DOHH2 (cell line): ENCODE measurements around the gene SMG6.

ENCODE experiments used
- H3F3A ChIP-seq: fragments of 200-600 bp; sonication (generic), shearing (Covaris generic); 2 replicates; pipeline ENCODE4 v1.6.0; 2016; ENCODE audit warnings: antibody characterized with exemption, mild to moderate bottlenecking; ENCODE audit not compliant: control insufficient read depth, insufficient read depth
- H3K27ac ChIP-seq: fragments of 200-600 bp; sonication (generic); 2 replicates; pipeline ENCODE4 v1.5.1; 2014; ENCODE audit warnings: low read depth, mild to moderate bottlenecking, low read length, moderate library complexity
- H3K27me3 ChIP-seq: fragments of 200-600 bp; sonication (generic); 2 replicates; pipeline ENCODE4 v1.6.1; 2014; ENCODE audit warnings: mild to moderate bottlenecking, low read length, mixed read lengths; ENCODE audit not compliant: control insufficient read depth
- H3K36me3 ChIP-seq: fragments of 200-600 bp; sonication (generic); 2 replicates; pipeline ENCODE4 v1.6.1; 2014; ENCODE audit warnings: mild to moderate bottlenecking, low read length, moderate library complexity, mixed read lengths; ENCODE audit not compliant: control insufficient read depth
- H3K4me1 ChIP-seq: fragments of 200-600 bp; sonication (generic); 2 replicates; pipeline ENCODE4 v1.6.1; 2014; ENCODE audit warnings: mild to moderate bottlenecking, low read length, mixed read lengths; ENCODE audit not compliant: control insufficient read depth
- H3K4me2 ChIP-seq: fragments of 200-600 bp; sonication (generic); 2 replicates; pipeline ENCODE4 v1.6.0; 2014; ENCODE audit warnings: mild to moderate bottlenecking, low read length, moderate library complexity
- H3K4me3 ChIP-seq: fragments of 200-600 bp; sonication (generic); 2 replicates; pipeline ENCODE4 v1.5.1; 2014; ENCODE audit warnings: mild to moderate bottlenecking, low read length, mixed read lengths
- H3K79me2 ChIP-seq: fragments of 200-600 bp; sonication (generic); 2 replicates; pipeline ENCODE4 v1.6.1; 2014; ENCODE audit warnings: mild to moderate bottlenecking, low read length, mixed read lengths; ENCODE audit not compliant: control insufficient read depth
- H3K9me2 ChIP-seq: fragments of 200-600 bp; sonication (generic); replicated peaks from 2 replicates; pipeline ENCODE4 v1.6.1; 2014; ENCODE audit warnings: mild to moderate bottlenecking, low read length, mixed read lengths; ENCODE audit not compliant: control insufficient read depth
- H3K9me3 ChIP-seq: fragments of 200-600 bp; sonication (generic); 2 replicates; pipeline ENCODE4 v1.6.1; 2014; ENCODE audit warnings: antibody characterized with exemption, low read length, mixed read lengths; ENCODE audit not compliant: control insufficient read depth, insufficient read depth
- H4K20me1 ChIP-seq: fragments of 200-600 bp; sonication (generic); 2 replicates; pipeline ENCODE4 v1.6.0; 2014; ENCODE audit warnings: low read depth, mild to moderate bottlenecking, antibody characterized with exemption, low read length, moderate library complexity; ENCODE audit not compliant: control insufficient read depth, insufficient read depth
- CTCF ChIP-seq: fragments of 200-600 bp; sonication (generic); IDR thresholded peaks from one replicate; pipeline ENCODE4 v1.5.1; 2014; ENCODE audit warnings: antibody characterized with exemption, mild to moderate bottlenecking, low read depth, low read length; ENCODE audit not compliant: poor library complexity, severe bottlenecking
- EZH2phosphoT487 ChIP-seq: fragments of 200-600 bp; sonication (generic); IDR thresholded peaks from 2 replicates; pipeline ENCODE4 v1.6.1; 2017; ENCODE audit warnings: borderline replicate concordance, mild to moderate bottlenecking, antibody characterized with exemption, low read length, moderate library complexity, mixed read lengths

SMG6 gene

GRCh38 chr17:2218426-2218825 lies 85.2 kb downstream of the SMG6 start:
- Histone ChIP-seq H3K36me3 (peaks cover 2% of the 10 kb centered on the region; the same call in 1 of the 2 replicates), H3K27me3 (no peaks in the 10 kb centered on the region), H3K9me2 (no peaks in the 10 kb centered on the region), H3K4me2 (peak overlapping the region; percentile 56), H3K9me3 (no peaks in the 10 kb centered on the region), H3K79me2 (peaks cover 15% of the 10 kb centered on the region), H4K20me1 (0 out of 2 replicates have a peak, but pooled peaks cover 4% of the 10 kb centered on the region), H3K4me1 (peaks cover 62% of the 10 kb centered on the region), H3K4me3 (peak overlapping the region; percentile 44), H3K27ac (0 out of 2 replicates have a peak overlapping the region, but pooled peaks have one; percentile 8), H3F3A (peaks cover 15% of the 10 kb centered on the region)
- TF ChIP-seq EZH2phosphoT487 = no peak
- no peak for TF ChIP-seq CTCF

GRCh38 chr17:2215616-2216364 lies 87.8 kb downstream of the SMG6 start:
- peaks cover 15% of the 10 kb centered on the region for H3F3A ChIP-seq

GRCh38 chr17:2214929-2215615 lies 88.5 kb downstream of the SMG6 start:
- peaks cover 6% of the 10 kb centered on the region; the same call in 1 of the 2 replicates for H3K36me3 ChIP-seq
- peak overlapping the region; percentile 84 for H3K27ac ChIP-seq
- peaks cover 15% of the 10 kb centered on the region for H3K79me2 ChIP-seq
- peak overlapping the region; percentile 87 for H3K4me2 ChIP-seq
- H3K9me3 ChIP-seq = no peaks in the 10 kb centered on the region
- H3K27me3 ChIP-seq = no peaks in the 10 kb centered on the region
- no peaks in the 10 kb centered on the region for H3K9me2 ChIP-seq
- 0 out of 2 replicates have a peak, but pooled peaks cover 4% of the 10 kb centered on the region for H4K20me1 ChIP-seq
- peaks cover 15% of the 10 kb centered on the region for H3F3A ChIP-seq
- peak overlapping the region; percentile 58 for H3K4me3 ChIP-seq
- peaks cover 57% of the 10 kb centered on the region for H3K4me1 ChIP-seq
- TF ChIP-seq CTCF = no peak

More at GRCh38 chr17:2215616-2216364, 87.8 kb downstream of the SMG6 start:
- TF ChIP-seq EZH2phosphoT487 (no peak), CTCF (no peak)
- peaks cover 6% of the 10 kb centered on the region; the same call in 1 of the 2 replicates for H3K36me3 ChIP-seq
- no peaks in the 10 kb centered on the region for H3K9me3 ChIP-seq
- peaks cover 53% of the 10 kb centered on the region for H3K4me1 ChIP-seq
- H3K27ac ChIP-seq = peak overlapping the region; percentile 84
- no peaks in the 10 kb centered on the region for H3K9me2 ChIP-seq
- H3K27me3 ChIP-seq = no peaks in the 10 kb centered on the region
- H3K4me2 ChIP-seq = peak overlapping the region; percentile 87
- H4K20me1 ChIP-seq = 0 out of 2 replicates have a peak, but pooled peaks cover 4% of the 10 kb centered on the region
- H3K79me2 ChIP-seq = peaks cover 15% of the 10 kb centered on the region
- peak overlapping the region; percentile 58 for H3K4me3 ChIP-seq
